GM12872 (cell line): ENCODE data around the gene UBC.

Experiments
- TF ChIP-seq, protein P1 (sequence below): IDR thresholded peaks from 3 replicates; pipeline ENCODE4 v1.5.1; 2011; ENCODE audit warnings: low read depth, mild to moderate bottlenecking, low read length, moderate library complexity; ENCODE audit not compliant: insufficient read depth

Gene UBC

DNA sequence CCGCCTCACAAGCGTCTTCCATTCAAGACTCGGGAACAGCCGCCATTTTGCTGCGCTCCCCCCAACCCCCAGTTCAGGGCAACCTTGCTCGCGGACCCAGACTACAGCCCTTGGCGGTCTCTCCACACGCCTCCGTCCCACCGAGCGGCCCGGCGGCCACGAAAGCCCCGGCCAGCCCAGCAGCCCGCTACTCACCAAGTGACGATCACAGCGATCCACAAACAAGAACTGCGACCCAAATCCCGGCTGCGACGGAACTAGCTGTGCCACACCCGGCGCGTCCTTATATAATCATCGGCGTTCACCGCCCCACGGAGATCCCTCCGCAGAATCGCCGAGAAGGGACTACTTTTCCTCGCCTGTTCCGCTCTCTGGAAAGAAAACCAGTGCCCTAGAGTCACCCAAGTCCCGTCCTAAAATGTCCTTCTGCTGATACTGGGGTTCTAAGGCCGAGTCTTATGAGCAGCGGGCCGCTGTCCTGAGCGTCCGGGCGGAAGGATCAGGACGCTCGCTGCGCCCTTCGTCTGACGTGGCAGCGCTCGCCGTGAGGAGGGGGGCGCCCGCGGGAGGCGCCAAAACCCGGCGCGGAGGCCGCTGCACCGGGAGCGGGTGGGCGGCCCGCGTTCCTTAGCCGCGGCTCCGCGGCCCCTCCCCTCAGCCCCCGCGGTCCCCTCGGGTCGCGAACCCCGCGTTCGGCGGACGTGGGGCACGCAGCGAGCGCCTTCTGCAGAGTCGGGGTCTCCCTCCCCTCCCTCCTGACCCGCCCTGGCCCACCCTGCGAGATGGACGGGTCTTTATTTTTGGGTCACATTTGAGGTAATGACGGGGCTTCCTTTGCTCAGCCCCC lies at the start of gene UBC:
Gene UBC (minus strand): TSS at position 259 of the 847 bp plus-strand sequence. CDS start 879 bp downstream, outside the sequence.
- TF ChIP-seq, protein P1, sequence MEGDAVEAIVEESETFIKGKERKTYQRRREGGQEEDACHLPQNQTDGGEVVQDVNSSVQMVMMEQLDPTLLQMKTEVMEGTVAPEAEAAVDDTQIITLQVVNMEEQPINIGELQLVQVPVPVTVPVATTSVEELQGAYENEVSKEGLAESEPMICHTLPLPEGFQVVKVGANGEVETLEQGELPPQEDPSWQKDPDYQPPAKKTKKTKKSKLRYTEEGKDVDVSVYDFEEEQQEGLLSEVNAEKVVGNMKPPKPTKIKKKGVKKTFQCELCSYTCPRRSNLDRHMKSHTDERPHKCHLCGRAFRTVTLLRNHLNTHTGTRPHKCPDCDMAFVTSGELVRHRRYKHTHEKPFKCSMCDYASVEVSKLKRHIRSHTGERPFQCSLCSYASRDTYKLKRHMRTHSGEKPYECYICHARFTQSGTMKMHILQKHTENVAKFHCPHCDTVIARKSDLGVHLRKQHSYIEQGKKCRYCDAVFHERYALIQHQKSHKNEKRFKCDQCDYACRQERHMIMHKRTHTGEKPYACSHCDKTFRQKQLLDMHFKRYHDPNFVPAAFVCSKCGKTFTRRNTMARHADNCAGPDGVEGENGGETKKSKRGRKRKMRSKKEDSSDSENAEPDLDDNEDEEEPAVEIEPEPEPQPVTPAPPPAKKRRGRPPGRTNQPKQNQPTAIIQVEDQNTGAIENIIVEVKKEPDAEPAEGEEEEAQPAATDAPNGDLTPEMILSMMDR, result no peak

DNA sequence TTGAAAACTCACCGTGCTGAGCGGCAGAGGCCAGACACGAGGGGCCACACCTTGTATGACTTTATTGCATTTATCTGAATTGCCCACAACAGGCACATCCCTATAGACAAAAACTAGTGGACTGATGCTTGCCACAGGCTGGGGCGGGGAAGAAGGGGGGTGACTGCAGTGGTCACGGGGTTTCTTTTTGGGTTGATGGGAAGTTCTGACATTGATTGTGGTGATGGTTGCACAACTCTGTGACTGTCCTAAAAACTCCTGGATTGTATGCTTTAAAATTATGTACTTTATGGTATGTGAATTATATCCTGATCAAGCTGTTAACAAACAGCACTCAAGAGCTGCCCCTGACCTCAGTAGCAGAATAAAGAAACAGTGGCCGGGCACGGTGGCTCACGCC lies 48.8 kb upstream of the UBC start:
- TF ChIP-seq, protein P1, result no peak

DNA sequence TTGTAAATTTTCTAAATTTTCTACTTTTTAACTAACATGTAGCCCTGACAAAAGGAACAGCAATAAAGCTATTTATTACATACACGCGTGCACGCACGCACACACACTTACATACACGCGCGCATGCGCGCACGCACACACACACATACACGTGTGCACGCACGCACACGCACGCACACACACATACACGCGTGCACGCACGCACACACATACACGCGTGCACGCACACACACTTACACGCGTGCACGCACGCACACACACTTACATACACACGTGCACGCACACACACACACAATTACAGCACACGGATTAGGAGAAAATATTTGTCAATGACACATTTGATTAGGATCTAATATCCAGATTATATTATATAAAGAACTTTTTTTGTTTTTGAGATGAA lies 46.6 kb upstream of the UBC start:
- TF ChIP-seq, protein P1, result no peak

- TF ChIP-seq, protein P1, result no peak
Observed at GRCh38 chr12:124956571-124956970, 42.1 kb upstream of the UBC start.

DNA sequence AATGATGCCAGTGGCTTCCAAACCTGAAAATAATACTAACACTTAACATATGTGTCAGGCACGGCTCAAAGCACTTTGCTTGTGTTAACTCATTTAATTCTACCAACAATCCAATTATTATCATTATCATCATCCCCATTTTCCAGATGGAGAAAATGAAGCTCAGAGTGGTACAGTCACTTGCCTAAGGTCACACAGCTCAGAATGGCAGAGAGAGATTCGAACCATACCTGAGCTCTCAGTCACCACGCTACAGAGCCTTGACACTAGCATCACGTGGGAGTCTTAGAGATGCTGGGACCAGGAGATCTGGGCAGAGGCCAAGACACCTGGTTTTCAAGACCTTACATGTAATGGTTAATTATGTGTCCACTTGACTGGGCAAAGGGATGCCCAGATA lies 40.3 kb upstream of the UBC start:
- TF ChIP-seq, protein P1, result no peak

GRCh38 chr12:124953689-124954405 lies 39.4 kb upstream of the UBC start:
- TF ChIP-seq, protein P1, result no peak

DNA sequence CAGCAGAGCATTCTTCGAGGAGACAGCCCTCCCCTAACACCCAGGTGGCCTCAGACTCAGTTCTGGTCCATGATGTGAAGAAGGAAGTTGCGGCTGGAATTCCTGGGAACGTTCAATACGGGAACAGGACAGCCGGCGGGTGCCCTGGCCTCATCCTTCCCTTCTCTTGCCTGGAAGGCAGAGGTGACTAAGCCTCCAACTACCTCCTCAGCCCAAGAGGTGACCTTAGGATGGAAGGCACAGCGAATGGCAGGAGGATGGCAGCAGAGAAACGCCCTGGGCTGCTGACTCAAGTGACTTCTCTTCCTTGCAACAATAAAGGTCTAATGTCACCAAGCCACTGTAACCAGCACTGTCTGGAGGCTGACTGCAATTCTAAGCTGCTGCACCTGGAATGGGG lies 38.4 kb upstream of the UBC start:
- TF ChIP-seq, protein P1, result no peak
